ENCODE results near the gene MYO1G. TPM values are rescaled to one million over a fixed set of nuclear protein-coding genes. Genes with fewer than 3 reads are reported as not detected.
A peak's percentile ranks its signal among the peaks of the same experiment; 100 is the strongest.

MYO1G gene
- total RNA-seq, 1 experiment from 2014 or later: 0.30 TPM

DNA sequence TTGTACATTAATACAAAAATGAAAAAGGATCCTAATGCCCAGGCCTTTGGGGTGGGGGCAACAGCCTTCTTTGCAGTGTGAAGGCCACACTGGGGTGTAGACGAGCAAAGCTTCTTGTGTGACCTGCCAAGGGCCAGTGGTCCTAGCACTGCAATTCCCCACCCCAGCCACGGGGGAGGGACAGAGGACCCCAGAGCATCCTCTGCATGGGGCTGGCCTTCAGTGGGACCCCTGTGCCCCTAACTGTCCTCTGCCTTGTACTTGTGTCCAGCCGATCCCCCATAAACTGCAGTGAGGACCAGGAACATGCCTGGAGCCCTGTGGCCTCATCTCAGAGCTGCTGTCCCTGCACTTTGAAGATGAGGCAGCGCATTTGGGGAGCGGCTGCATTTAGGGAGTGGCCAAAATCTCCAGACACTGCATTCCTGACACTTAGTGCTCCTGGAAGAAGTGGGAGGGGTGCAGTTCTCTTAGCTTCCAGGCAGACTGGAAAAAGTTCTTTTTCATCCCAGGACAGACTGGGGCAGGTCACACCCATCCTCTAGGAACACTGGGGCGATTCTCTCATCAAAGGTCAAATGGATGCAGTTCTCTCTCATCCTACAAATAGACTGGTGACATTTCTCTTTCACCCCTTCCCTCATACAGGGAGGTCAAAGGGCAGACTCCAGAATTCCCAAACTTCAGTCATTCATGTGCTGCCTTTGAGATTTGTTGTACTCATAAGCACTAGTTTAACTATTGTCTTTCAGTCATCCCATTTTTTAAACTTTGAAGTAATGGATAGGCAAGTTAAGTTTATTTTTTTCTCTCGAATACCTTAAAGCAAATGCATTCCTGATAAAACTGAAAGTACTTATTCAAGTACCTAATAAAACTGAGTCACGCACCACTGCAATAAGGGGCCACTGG, 922 bp upstream of the MYO1G start:
- Histone ChIP-seq H3K27ac (no peak overlapping the region), H3K9me3 (replicated peaks) (no peaks in the 10 kb centered on the region), H3K36me3 (peaks cover 30% of the 10 kb centered on the region), H3K27me3 (no peaks in the 10 kb centered on the region), H3K4me3 (no peak overlapping the region), H3K4me1 (peaks cover 3% of the 10 kb centered on the region)
- no peak for DNase-seq

DNA sequence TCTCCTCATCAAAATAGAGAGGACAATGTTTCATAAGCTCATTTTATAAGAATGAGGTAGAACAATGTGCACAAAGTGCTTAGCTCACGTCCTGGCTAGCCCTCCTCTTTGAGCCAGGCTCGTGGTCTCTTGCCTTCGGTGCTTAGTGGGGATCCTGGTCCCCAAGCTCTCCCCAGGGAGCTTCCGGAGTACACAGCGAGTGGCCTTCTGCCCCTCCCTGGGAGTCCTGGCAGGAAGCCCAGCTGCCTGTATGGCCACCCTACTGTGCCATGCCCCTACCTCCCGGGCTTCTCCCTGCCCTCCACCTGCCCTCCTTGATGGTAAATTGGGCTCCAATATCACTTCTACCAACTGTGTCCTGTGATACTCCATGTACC, 868 bp downstream of the MYO1G start:
- H3K27ac ChIP-seq: no peak overlapping the region
- no peaks in the 10 kb centered on the region for H3K4me1 ChIP-seq
- DNase-seq: no peak
- no peaks in the 10 kb centered on the region for H3K9me3 ChIP-seq (replicated peaks)
- no peaks in the 10 kb centered on the region for H3K27me3 ChIP-seq
- peaks cover 14% of the 10 kb centered on the region for H3K36me3 ChIP-seq
- no peak overlapping the region for H3K4me3 ChIP-seq

- DNase-seq: no peak
- H3K27me3 ChIP-seq: no peaks in the 10 kb centered on the region
- no peaks in the 10 kb centered on the region for H3K9me3 ChIP-seq (replicated peaks)
- peaks cover 8% of the 10 kb centered on the region for H3K36me3 ChIP-seq
- no peak overlapping the region for H3K27ac ChIP-seq
- H3K4me3 ChIP-seq: no peak overlapping the region
- H3K4me1 ChIP-seq: no peaks in the 10 kb centered on the region
These were observed 1.4 kb downstream of the MYO1G start for GRCh38 chr7:44977304-44977958.

- DNase-seq: no peak
- Histone ChIP-seq H3K27me3 (no peaks in the 10 kb centered on the region), H3K4me3 (no peak overlapping the region), H3K4me1 (no peaks in the 10 kb centered on the region), H3K9me3 (replicated peaks) (no peaks in the 10 kb centered on the region), H3K36me3 (peaks cover 3% of the 10 kb centered on the region; the same call in 1 of the 2 replicates), H3K27ac (no peak overlapping the region)
These were observed 2.0 kb downstream of the MYO1G start for GRCh38 chr7:44976746-44977196.

DNA sequence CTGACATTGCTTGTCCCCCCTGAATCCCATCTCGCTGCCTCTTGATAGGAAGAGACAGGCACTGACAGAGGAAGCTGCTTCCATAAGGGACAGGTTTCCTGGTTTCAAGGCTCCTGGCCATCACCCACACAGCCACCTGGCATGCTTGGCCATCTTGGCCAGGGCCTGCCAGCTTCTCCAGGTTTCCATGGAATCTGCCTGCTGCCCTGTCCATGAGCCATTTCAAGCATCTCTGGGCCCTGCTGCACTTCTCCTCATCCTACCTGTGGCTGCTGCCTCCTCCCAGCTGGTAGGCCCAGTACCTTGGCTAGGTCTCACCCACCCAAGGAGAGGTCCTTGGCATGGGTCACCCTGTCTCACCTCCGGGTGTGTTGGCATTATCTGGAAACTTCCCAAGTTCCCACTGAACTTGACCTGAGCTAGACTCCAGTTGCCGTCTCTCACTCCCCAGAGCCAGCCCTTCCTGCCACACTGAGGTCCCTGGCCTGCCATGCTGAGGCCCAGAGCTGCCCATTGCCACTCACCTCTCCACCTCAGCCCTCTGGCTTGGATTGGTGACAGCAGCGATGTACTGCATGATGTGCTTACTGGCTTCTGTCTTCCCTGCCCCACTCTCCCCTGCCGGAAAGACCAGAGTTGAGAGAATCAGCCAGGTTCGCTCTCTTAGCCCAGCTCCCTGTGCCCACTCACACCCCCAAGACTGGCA, 2.6 kb downstream of the MYO1G start:
- no peak for DNase-seq
- H3K4me1 ChIP-seq: no peaks in the 10 kb centered on the region
- H3K9me3 ChIP-seq (replicated peaks): no peaks in the 10 kb centered on the region
- H3K36me3 ChIP-seq: peaks cover 2% of the 10 kb centered on the region; the same call in 1 of the 2 replicates
- H3K4me3 ChIP-seq: no peak overlapping the region
- no peak overlapping the region for H3K27ac ChIP-seq
- no peaks in the 10 kb centered on the region for H3K27me3 ChIP-seq

GRCh38 chr7:44975331-44976039, 3.3 kb downstream of the MYO1G start:
- no peaks in the 10 kb centered on the region for H3K4me1 ChIP-seq
- H3K9me3 ChIP-seq (replicated peaks): no peaks in the 10 kb centered on the region
- H3K27me3 ChIP-seq: no peaks in the 10 kb centered on the region
- no peak overlapping the region for H3K4me3 ChIP-seq
- no peak overlapping the region for H3K27ac ChIP-seq
- DNase-seq: no peak
- no peaks in the 10 kb centered on the region for H3K36me3 ChIP-seq

- no peaks in the 10 kb centered on the region for H3K27me3 ChIP-seq
These were observed 4.3 kb downstream of the MYO1G start for GRCh38 chr7:44974549-44974948.

GRCh38 chr7:44973610-44974401, 5.0 kb downstream of the MYO1G start:
- Histone ChIP-seq H3K27ac (no peak overlapping the region), H3K9me3 (replicated peaks) (no peaks in the 10 kb centered on the region), H3K4me1 (no peaks in the 10 kb centered on the region), H3K27me3 (no peaks in the 10 kb centered on the region), H3K36me3 (no peaks in the 10 kb centered on the region), H3K4me3 (no peak overlapping the region)
- DNase-seq: peak in 1 of 2 experiments; percentile 52

More at GRCh38 chr7:44974549-44974948, 4.3 kb downstream of the MYO1G start:
- Histone ChIP-seq H3K27ac (no peak overlapping the region), H3K9me3 (replicated peaks) (no peaks in the 10 kb centered on the region), H3K36me3 (no peaks in the 10 kb centered on the region), H3K4me1 (no peaks in the 10 kb centered on the region), H3K4me3 (no peak overlapping the region)
- DNase-seq: no peak

GRCh38 chr7:44972562-44972961, 6.3 kb downstream of the MYO1G start:
- no peaks in the 10 kb centered on the region for H3K9me3 ChIP-seq (replicated peaks)
- no peak overlapping the region for H3K4me3 ChIP-seq
- H3K27me3 ChIP-seq: no peaks in the 10 kb centered on the region
- H3K27ac ChIP-seq: no peak overlapping the region
- H3K36me3 ChIP-seq: no peaks in the 10 kb centered on the region
- DNase-seq: no peak
- H3K4me1 ChIP-seq: no peaks in the 10 kb centered on the region; the same call in 1 of the 2 replicates

- no peak overlapping the region for H3K4me3 ChIP-seq
- no peaks in the 10 kb centered on the region for H3K9me3 ChIP-seq (replicated peaks)
- no peaks in the 10 kb centered on the region for H3K27me3 ChIP-seq
- no peak overlapping the region for H3K27ac ChIP-seq
- DNase-seq: no peak
- H3K4me1 ChIP-seq: no peaks in the 10 kb centered on the region; the same call in 1 of the 2 replicates
- H3K36me3 ChIP-seq: no peaks in the 10 kb centered on the region
These were observed 6.8 kb downstream of the MYO1G start for GRCh38 chr7:44971902-44972441.

GRCh38 chr7:44971188-44971901, 7.5 kb downstream of the MYO1G start:
- Histone ChIP-seq H3K27me3 (no peaks in the 10 kb centered on the region), H3K36me3 (no peaks in the 10 kb centered on the region), H3K4me1 (no peaks in the 10 kb centered on the region; the same call in 1 of the 2 replicates), H3K4me3 (no peak overlapping the region), H3K27ac (no peak overlapping the region), H3K9me3 (replicated peaks) (no peaks in the 10 kb centered on the region)
- no peak for DNase-seq

- Histone ChIP-seq H3K27me3 (no peaks in the 10 kb centered on the region), H3K36me3 (no peaks in the 10 kb centered on the region), H3K9me3 (replicated peaks) (no peaks in the 10 kb centered on the region), H3K4me3 (no peak overlapping the region), H3K4me1 (no peaks in the 10 kb centered on the region; the same call in 1 of the 2 replicates), H3K27ac (no peak overlapping the region)
- DNase-seq: no peak
These were observed 8.2 kb downstream of the MYO1G start for GRCh38 chr7:44970523-44971051.
